IPS-15b (cell line): Measurements from ENCODE around the gene ATAD3C.

Experiments
- H3K27me3 ChIP-seq: one replicate; pipeline ENCODE4 v1.6.1; 2013; ENCODE audit warnings: low read length; ENCODE audit not compliant: control insufficient read depth, insufficient read depth
- H3K36me3 ChIP-seq: one replicate; pipeline ENCODE4 v1.6.1; 2013; ENCODE audit warnings: low read length; ENCODE audit not compliant: control insufficient read depth, insufficient read depth
- H3K4me1 ChIP-seq: one replicate; pipeline ENCODE4 v1.6.1; 2013; ENCODE audit warnings: mild to moderate bottlenecking, low read length; ENCODE audit not compliant: control insufficient read depth, insufficient read depth
- H3K4me3 ChIP-seq: one replicate; pipeline ENCODE4 v1.5.1; 2013; ENCODE audit warnings: low read depth, low read length
- H3K9ac ChIP-seq: one replicate; pipeline ENCODE4 v1.6.1; 2013; ENCODE audit warnings: low read depth, mild to moderate bottlenecking, low read length
- H3K9me3 ChIP-seq: one replicate; pipeline ENCODE4 v1.6.1; 2013; ENCODE audit warnings: mild to moderate bottlenecking, low read length; ENCODE audit not compliant: control insufficient read depth, insufficient read depth

ATAD3C gene

GRCh38 chr1:1435106-1435903, 14.2 kb upstream of the ATAD3C start, which contains the start of gene VWA1:
VWA1 (plus strand) TSS chr1:1435690; CDS start chr1:1435749, 59 bp downstream.
- Histone ChIP-seq H3K36me3 (peaks cover 3% of the 10 kb centered on the region), H3K9me3 (no peaks in the 10 kb centered on the region), H3K4me3 (peak within 1 kb of the TSS; percentile 66), H3K27me3 (peaks cover 3% of the 10 kb centered on the region), H3K4me1 (peaks cover 7% of the 10 kb centered on the region), H3K9ac (peak within 1 kb of the TSS; percentile 70)

GRCh38 chr1:1435911-1436629, 13.4 kb upstream of the ATAD3C start:
- Histone ChIP-seq H3K36me3 (peaks cover 4% of the 10 kb centered on the region), H3K9me3 (no peaks in the 10 kb centered on the region), H3K27me3 (peaks cover 3% of the 10 kb centered on the region), H3K9ac (peak overlapping the region; percentile 49), H3K4me1 (peaks cover 7% of the 10 kb centered on the region), H3K4me3 (peak overlapping the region; percentile 53)

- Histone ChIP-seq H3K9ac (peak overlapping the region; percentile 49), H3K36me3 (peaks cover 5% of the 10 kb centered on the region), H3K27me3 (peaks cover 3% of the 10 kb centered on the region), H3K9me3 (no peaks in the 10 kb centered on the region), H3K4me3 (peak overlapping the region; percentile 53), H3K4me1 (peaks cover 7% of the 10 kb centered on the region)
Observed at GRCh38 chr1:1436630-1437032, 12.9 kb upstream of the ATAD3C start.

- Histone ChIP-seq H3K9ac (no peak overlapping the region), H3K36me3 (peaks cover 5% of the 10 kb centered on the region), H3K4me1 (peaks cover 7% of the 10 kb centered on the region), H3K9me3 (no peaks in the 10 kb centered on the region), H3K4me3 (no peak overlapping the region), H3K27me3 (peaks cover 3% of the 10 kb centered on the region)
Observed at GRCh38 chr1:1437033-1437903, 12.2 kb upstream of the ATAD3C start.

- H3K36me3 ChIP-seq = peaks cover 5% of the 10 kb centered on the region
Observed at GRCh38 chr1:1437904-1438376, 11.5 kb upstream of the ATAD3C start.

GRCh38 chr1:1438531-1439381, 10.7 kb upstream of the ATAD3C start:
- H3K9ac ChIP-seq = peak overlapping the region; percentile 12
- peaks cover 7% of the 10 kb centered on the region for H3K4me1 ChIP-seq
- peaks cover 5% of the 10 kb centered on the region for H3K36me3 ChIP-seq
- H3K27me3 ChIP-seq = peaks cover 3% of the 10 kb centered on the region
- no peaks in the 10 kb centered on the region for H3K9me3 ChIP-seq
- no peak overlapping the region for H3K4me3 ChIP-seq

More at GRCh38 chr1:1437904-1438376, 11.5 kb upstream of the ATAD3C start:
- Histone ChIP-seq H3K4me1 (peaks cover 7% of the 10 kb centered on the region), H3K9ac (peak overlapping the region; percentile 12), H3K27me3 (peaks cover 3% of the 10 kb centered on the region), H3K9me3 (no peaks in the 10 kb centered on the region), H3K4me3 (no peak overlapping the region)

GRCh38 chr1:1439546-1440261, 9.8 kb upstream of the ATAD3C start:
- Histone ChIP-seq H3K27me3 (peaks cover 3% of the 10 kb centered on the region), H3K9ac (no peak overlapping the region), H3K4me3 (no peak overlapping the region), H3K4me1 (peaks cover 6% of the 10 kb centered on the region), H3K9me3 (no peaks in the 10 kb centered on the region), H3K36me3 (peaks cover 5% of the 10 kb centered on the region)

GRCh38 chr1:1440262-1441001, 9.1 kb upstream of the ATAD3C start:
- Histone ChIP-seq H3K9me3 (no peaks in the 10 kb centered on the region), H3K36me3 (peaks cover 5% of the 10 kb centered on the region), H3K4me3 (no peak overlapping the region), H3K27me3 (peaks cover 3% of the 10 kb centered on the region), H3K9ac (no peak overlapping the region), H3K4me1 (peaks cover 3% of the 10 kb centered on the region)

- peaks cover 3% of the 10 kb centered on the region for H3K27me3 ChIP-seq
- peak overlapping the region; percentile 37 for H3K9ac ChIP-seq
- no peak overlapping the region for H3K4me3 ChIP-seq
- H3K36me3 ChIP-seq = peaks cover 5% of the 10 kb centered on the region
- H3K4me1 ChIP-seq = peaks cover 3% of the 10 kb centered on the region
- H3K9me3 ChIP-seq = no peaks in the 10 kb centered on the region
Observed at GRCh38 chr1:1441002-1441888, 8.2 kb upstream of the ATAD3C start.
